A673 (cell line): Measurements from ENCODE around the gene CSTPP1. TPM values are rescaled to one million over a fixed set of nuclear protein-coding genes. Genes with fewer than 3 reads are reported as not detected.

Experiments used
- BruUV-seq: library from RNA; stranded (reverse); fragments of 400-500 nt; replicated peaks from 2 replicates; lab custom pipeline; 2021; lab: Mats Ljungman, UMichigan
- CTCF ChIA-PET: fragments of 300-600 bp; sonication (Branson Sonifier 250); formaldehyde crosslinking; loops from one replicate; lab custom pipeline; 2022; ENCODE audit warnings: antibody characterized with exemption; lab: Charles Lee
- POLR2A ChIA-PET: fragments of 300-600 bp; sonication (Branson Sonifier 250); formaldehyde crosslinking; loops from one replicate; lab custom pipeline; 2022; ENCODE audit warnings: antibody characterized with exemption; ENCODE audit not compliant: low non-redundant PET; lab: Charles Lee
- DNase-seq: peaks from one replicate; pipeline ENCODE4 v3.0.0-alpha.2; 2015; ENCODE audit warnings: low spot score
- H3K27ac ChIP-seq: fragments of 200-600 bp; sonication (generic); 2 replicates; pipeline ENCODE4 v1.5.1; 2016; ENCODE audit warnings: mixed run types, low read depth, mild to moderate bottlenecking, mixed read lengths, antibody characterized with exemption, low read length; ENCODE audit not compliant: poor library complexity, severe bottlenecking
- H3K27me3 ChIP-seq: fragments of 200-600 bp; sonication (generic); replicated peaks from 2 replicates; pipeline ENCODE4 v1.6.1; 2017; ENCODE audit warnings: mixed run types, low read depth, mild to moderate bottlenecking, mixed read lengths, antibody characterized with exemption, low read length; ENCODE audit not compliant: insufficient read depth, poor library complexity
- H3K36me3 ChIP-seq: fragments of 200-600 bp; sonication (generic); 2 replicates; pipeline ENCODE4 v1.6.1; 2016; ENCODE audit warnings: mixed run types, mild to moderate bottlenecking, mixed read lengths, antibody characterized with exemption, low read length; ENCODE audit not compliant: insufficient read depth, poor library complexity, severe bottlenecking
- H3K4me1 ChIP-seq: fragments of 200-600 bp; sonication (generic); 2 replicates; pipeline ENCODE4 v1.6.1; 2017; ENCODE audit warnings: mixed run types, mild to moderate bottlenecking, mixed read lengths, antibody characterized with exemption, low read length; ENCODE audit not compliant: insufficient read depth, poor library complexity, severe bottlenecking
- H3K4me3 ChIP-seq: fragments of 200-600 bp; sonication (generic); 2 replicates; pipeline ENCODE4 v1.5.1; 2016; ENCODE audit warnings: low read depth, mixed run types, mild to moderate bottlenecking, mixed read lengths, low read length; ENCODE audit not compliant: poor library complexity, severe bottlenecking
- H3K9me3 ChIP-seq: fragments of 200-600 bp; sonication (generic); 2 replicates; pipeline ENCODE4 v1.6.1; 2016; ENCODE audit warnings: mixed run types, low read depth, mild to moderate bottlenecking, mixed read lengths, antibody characterized with exemption, low read length; ENCODE audit not compliant: poor library complexity, severe bottlenecking
- EZH2 ChIP-seq: fragments of 200-600 bp; sonication (generic); IDR thresholded peaks from 2 replicates; pipeline ENCODE4 v1.6.1; 2017; ENCODE audit warnings: borderline replicate concordance, low read depth, mild to moderate bottlenecking, mixed read lengths, antibody characterized with exemption, low read length; ENCODE audit not compliant: poor library complexity, severe bottlenecking
- intact Hi-C: fragments of 100-400 bp; cut with micrococcal nuclease; formaldehyde crosslinking; loops from one replicate; pipeline ENCODE4 v1.10.0; 2022; ENCODE audit not compliant: unreplicated experiment
- total RNA-seq: library from RNA; stranded (reverse); gene quantifications from 2 replicates; pipeline ENCODE4 v1.2.3, GENCODE V29; 2021
- TF ChIP-seq, protein P1 (sequence below): fragments of 300-800, 200-600 bp; sonication (generic); conservative IDR thresholded peaks from 2 replicates; pipeline ENCODE4 v1.5.1; 2017; ENCODE audit warnings: low read depth, mild to moderate bottlenecking, antibody characterized with exemption, low read length, moderate library complexity, mixed read lengths

Gene CSTPP1
- total RNA-seq, 1 experiment from 2014 or later: 79.3 TPM

DNA sequence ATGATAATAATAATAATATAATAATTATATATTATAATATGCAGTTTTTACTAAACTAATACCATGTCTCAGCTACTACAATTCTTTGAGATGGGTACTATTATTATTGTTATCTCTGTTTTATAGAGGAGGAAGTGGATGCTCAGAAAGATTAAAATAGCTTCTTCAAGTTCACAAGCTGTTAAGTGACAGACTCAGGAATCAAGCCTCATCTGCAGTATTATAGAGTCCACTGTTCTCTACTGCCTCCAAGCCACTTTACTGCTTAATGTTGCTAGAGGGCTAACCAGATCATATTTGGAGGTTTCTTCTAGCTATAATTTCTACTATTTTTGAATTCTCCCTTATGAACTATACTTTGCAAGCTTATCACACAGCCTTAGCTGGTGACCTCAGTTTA is 62.7 kb downstream of the CSTPP1 start:
- no peaks in the 10 kb centered on the region for H3K27me3 ChIP-seq
- no peak overlapping the region for H3K27ac ChIP-seq
- H3K9me3 ChIP-seq: no peaks in the 10 kb centered on the region
- peaks cover 45% of the 10 kb centered on the region for H3K4me1 ChIP-seq
- ChIA-PET CTCF (interaction anchor here (0.6 kb wide), 1 partner anchor 29 kb away, joined by 7 read pairs; no protein-coding TSS in a partner anchor), POLR2A (no interaction called here)
- no peaks in the 10 kb centered on the region for H3K36me3 ChIP-seq
- intact Hi-C loops: no loop called here
- no peak overlapping the region for H3K4me3 ChIP-seq
- no peak for DNase-seq
- no peak for TF ChIP-seq EZH2
- TF ChIP-seq, protein P1, sequence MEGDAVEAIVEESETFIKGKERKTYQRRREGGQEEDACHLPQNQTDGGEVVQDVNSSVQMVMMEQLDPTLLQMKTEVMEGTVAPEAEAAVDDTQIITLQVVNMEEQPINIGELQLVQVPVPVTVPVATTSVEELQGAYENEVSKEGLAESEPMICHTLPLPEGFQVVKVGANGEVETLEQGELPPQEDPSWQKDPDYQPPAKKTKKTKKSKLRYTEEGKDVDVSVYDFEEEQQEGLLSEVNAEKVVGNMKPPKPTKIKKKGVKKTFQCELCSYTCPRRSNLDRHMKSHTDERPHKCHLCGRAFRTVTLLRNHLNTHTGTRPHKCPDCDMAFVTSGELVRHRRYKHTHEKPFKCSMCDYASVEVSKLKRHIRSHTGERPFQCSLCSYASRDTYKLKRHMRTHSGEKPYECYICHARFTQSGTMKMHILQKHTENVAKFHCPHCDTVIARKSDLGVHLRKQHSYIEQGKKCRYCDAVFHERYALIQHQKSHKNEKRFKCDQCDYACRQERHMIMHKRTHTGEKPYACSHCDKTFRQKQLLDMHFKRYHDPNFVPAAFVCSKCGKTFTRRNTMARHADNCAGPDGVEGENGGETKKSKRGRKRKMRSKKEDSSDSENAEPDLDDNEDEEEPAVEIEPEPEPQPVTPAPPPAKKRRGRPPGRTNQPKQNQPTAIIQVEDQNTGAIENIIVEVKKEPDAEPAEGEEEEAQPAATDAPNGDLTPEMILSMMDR: no peak
- no TSS peak for BruUV-seq

DNA sequence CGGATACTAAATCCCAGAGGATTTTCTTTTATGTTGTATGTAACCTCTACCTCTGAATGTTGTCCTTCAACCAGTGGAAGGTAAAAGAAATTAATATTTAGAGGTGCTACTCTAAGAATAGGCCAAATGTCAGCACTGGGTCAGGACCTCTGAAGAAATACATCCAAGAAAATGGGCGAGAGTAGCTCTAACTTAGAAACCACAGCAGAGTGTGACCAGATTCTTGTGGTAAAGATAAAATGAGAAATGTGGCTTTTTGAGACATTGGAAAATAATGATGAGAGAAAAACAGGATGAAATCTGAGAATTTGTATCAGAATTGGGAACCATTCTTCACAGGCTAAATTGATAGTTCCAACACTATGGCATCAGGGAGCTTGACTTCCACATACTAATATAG is 63.5 kb downstream of the CSTPP1 start:
- no peak overlapping the region for H3K4me3 ChIP-seq
- no peak for DNase-seq
- no peak overlapping the region for H3K27ac ChIP-seq
- no peaks in the 10 kb centered on the region for H3K27me3 ChIP-seq
- ChIA-PET CTCF (no interaction called here), POLR2A (interaction anchor here (0.6 kb wide), 2 partner anchors 11 to 60 kb away, joined by 3 to 6 read pairs; no protein-coding TSS in a partner anchor)
- no peaks in the 10 kb centered on the region for H3K36me3 ChIP-seq
- H3K4me1 ChIP-seq: peaks cover 54% of the 10 kb centered on the region
- no TSS peak for BruUV-seq
- no peak for TF ChIP-seq EZH2
- TF ChIP-seq, protein P1: no peak
- intact Hi-C loops: no loop called here
- H3K9me3 ChIP-seq: no peaks in the 10 kb centered on the region

DNA sequence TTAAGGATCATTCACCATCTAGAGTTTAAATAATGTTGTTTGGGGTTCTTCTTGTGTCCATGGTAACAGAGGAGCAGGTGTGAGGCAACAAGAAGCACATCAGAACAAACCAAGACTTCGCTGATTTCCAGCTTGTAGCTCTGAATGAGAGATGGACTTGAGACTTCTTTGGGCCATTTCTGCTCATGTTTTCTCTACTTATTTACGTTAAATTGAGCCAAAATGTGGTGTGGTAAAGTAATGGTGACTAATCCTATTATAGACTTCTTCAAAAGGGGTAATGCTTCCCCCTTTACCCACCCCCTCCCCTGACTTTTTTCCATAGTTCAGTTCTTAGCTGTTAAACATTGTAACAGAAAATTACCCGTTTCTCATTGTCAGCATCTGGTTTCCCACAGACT is 65.2 kb downstream of the CSTPP1 start:
- peak; percentile 96 for DNase-seq

More for the DNA sequence above, 65.2 kb downstream of the CSTPP1 start:
- no peak for TF ChIP-seq EZH2
- TF ChIP-seq, protein P1: no peak
- no peaks in the 10 kb centered on the region for H3K36me3 ChIP-seq
- POLR2A ChIA-PET: interaction anchor here (0.6 kb wide), 1 partner anchor 171 kb away, joined by 8 read pairs; no protein-coding TSS in a partner anchor
- no TSS peak for BruUV-seq
- peak overlapping the region; percentile 70 for H3K27ac ChIP-seq
- H3K27me3 ChIP-seq: no peaks in the 10 kb centered on the region
- H3K4me3 ChIP-seq: peak overlapping the region; percentile 0
- intact Hi-C loops: no loop called here
- CTCF ChIA-PET: interaction anchor here (0.6 to 1.7 kb wide), 4 partner anchors 85 to 1647 kb away, joined by 3 to 10 read pairs (median 4); no protein-coding TSS in a partner anchor
- no peaks in the 10 kb centered on the region for H3K9me3 ChIP-seq
- H3K4me1 ChIP-seq: peaks cover 67% of the 10 kb centered on the region
